Vagina (tissue), 2 donors: ENCODE results near the gene ARMC6. TPM values are rescaled to one million over a fixed set of nuclear protein-coding genes. Genes with fewer than 3 reads are reported as not detected.
"Not testable (repeated sequence)": the region's sequence is repeated elsewhere in the genome, so short reads cannot be mapped to it uniquely, and the experiment has no call there.

Experiments
- DNase-seq, 2 donors: peaks; one replicate each; pipeline ENCODE4 v3.0.0-alpha.2; 2017; ENCODE audit errors: extremely low spot score in 2 of 2
- H3K27ac ChIP-seq: fragments of 200-600 bp; sonication (generic); one replicate; pipeline ENCODE4 v1.5.1; 2019
- H3K27me3 ChIP-seq: fragments of 200-600 bp; sonication (generic); one replicate; pipeline ENCODE4 v1.5.1; 2019
- H3K36me3 ChIP-seq, 2 donors: fragments of 200-600 bp; sonication (generic); one replicate each; pipeline ENCODE4 v1.5.1; 2017 to 2019
- H3K4me1 ChIP-seq: fragments of 200-600 bp; sonication (generic); one replicate; pipeline ENCODE4 v1.5.1; 2019
- H3K4me3 ChIP-seq, 2 donors: fragments of 200-600 bp; sonication (generic); 1 replicate in 1 of 2; 2 replicates in 1 of 2; pipeline ENCODE4 v1.5.1; 2016 to 2019
- H3K9me3 ChIP-seq: fragments of 200-600 bp; sonication (generic); one replicate; pipeline ENCODE4 v1.5.1; 2019
- CTCF ChIP-seq, 3 experiments: fragments of 450-650 bp in 2 of 3; fragments of 200-600 bp in 1 of 3; sonication (generic) in 1 of 3; IDR thresholded peaks; one replicate each; pipeline ENCODE4 v1.5.1; 2017 to 2019; ENCODE audit warnings: antibody characterized with exemption in 3 of 3, mild to moderate bottlenecking in 2 of 3, moderate library complexity in 2 of 3
- POLR2A ChIP-seq, 2 donors: fragments of 450-650 bp; IDR thresholded peaks; one replicate each; pipeline ENCODE4 v1.6.1; 2017; ENCODE audit warnings: antibody characterized with exemption in 2 of 2, mild to moderate bottlenecking in 2 of 2, moderate library complexity in 2 of 2
- POLR2AphosphoS5 ChIP-seq, 2 donors: sonication (generic); formaldehyde crosslinking; IDR thresholded peaks; one replicate each; pipeline ENCODE4 v1.9.0; 2017; ENCODE audit warnings: antibody characterized with exemption in 2 of 2, mild to moderate bottlenecking in 2 of 2, low read depth in 1 of 2; ENCODE audit not compliant: insufficient read depth in 1 of 2
- intact Hi-C: fragments of 100-400 bp; cut with DNase I; formaldehyde crosslinking; loops from one replicate; pipeline ENCODE4 v1.15.1; 2023
- total RNA-seq: library from RNA; depleted of rRNA; stranded (reverse); fragments of >200 nt; gene quantifications from one replicate; pipeline ENCODE4 v1.2.3, GENCODE V29; 2016

The ARMC6 gene
- total RNA-seq, 1 donor from 2014 or later: 26.5 TPM

- intact Hi-C loops: no loop called here
- Histone ChIP-seq H3K27me3 (no peaks in the 10 kb centered on the region), H3K36me3 (peaks cover 0 to 63% of the 10 kb centered on the region in 2 donors), H3K4me1 (peaks cover 18% of the 10 kb centered on the region), H3K27ac (no peak overlapping the region), H3K9me3 (no peaks in the 10 kb centered on the region), H3K4me3 (no peak overlapping the region)
- TF ChIP-seq POLR2AphosphoS5 (IDR thresholded peaks at IDR 0.05; ENCODE audit: insufficient read depth in 1 of 2, low read depth in 1 of 2): no peak
- no peak for TF ChIP-seq CTCF (IDR thresholded peaks at IDR 0.05)
- DNase-seq: no peak
Observed at GRCh38 chr19:19021115-19021514, 12.3 kb upstream of the ARMC6 start.

GRCh38 chr19:19022380-19022961, 10.9 kb upstream of the ARMC6 start:
- intact Hi-C loops: no loop called here
- Histone ChIP-seq H3K27ac (no peak overlapping the region), H3K9me3 (no peaks in the 10 kb centered on the region), H3K4me3 (no peak overlapping the region), H3K27me3 (no peaks in the 10 kb centered on the region), H3K4me1 (peaks cover 31% of the 10 kb centered on the region), H3K36me3 (peaks cover 0 to 50% of the 10 kb centered on the region in 2 donors)
- DNase-seq: no peak
- no peak for TF ChIP-seq POLR2A (IDR thresholded peaks at IDR 0.05)
- no peak for TF ChIP-seq POLR2AphosphoS5 (IDR thresholded peaks at IDR 0.05; ENCODE audit: insufficient read depth in 1 of 2, low read depth in 1 of 2)
- no peak for TF ChIP-seq CTCF (IDR thresholded peaks at IDR 0.05)

GRCh38 chr19:19023376-19023775, 10.0 kb upstream of the ARMC6 start:
- H3K4me3 ChIP-seq, intact Hi-C loops, H3K27ac ChIP-seq, DNase-seq, H3K9me3 ChIP-seq, H3K27me3 ChIP-seq: not testable (repeated sequence)
- Histone ChIP-seq H3K36me3 (peaks cover 0 to 49% of the 10 kb centered on the region in 2 donors), H3K4me1 (peaks cover 31% of the 10 kb centered on the region)

- Histone ChIP-seq H3K36me3 (peaks cover 0 to 53% of the 10 kb centered on the region in 2 donors), H3K4me1 (peaks cover 34% of the 10 kb centered on the region)
Observed at GRCh38 chr19:19025861-19026260, 7.5 kb upstream of the ARMC6 start.

GRCh38 chr19:19026299-19026971, 7.0 kb upstream of the ARMC6 start:
- DNase-seq: no peak
- intact Hi-C loops: no loop called here
- Histone ChIP-seq H3K27me3 (no peaks in the 10 kb centered on the region), H3K27ac (peak overlapping the region; percentile 8), H3K4me1 (peaks cover 37% of the 10 kb centered on the region), H3K4me3 (no peak overlapping the region), H3K36me3 (peaks cover 0 to 53% of the 10 kb centered on the region in 2 donors), H3K9me3 (no peaks in the 10 kb centered on the region)
- TF ChIP-seq POLR2AphosphoS5 (IDR thresholded peaks at IDR 0.05; ENCODE audit: insufficient read depth in 1 of 2, low read depth in 1 of 2): peak in 1 of 2 donors; percentile 32
- no peak for TF ChIP-seq POLR2A (IDR thresholded peaks at IDR 0.05)
- TF ChIP-seq CTCF (IDR thresholded peaks at IDR 0.05): no peak

More at GRCh38 chr19:19025861-19026260, 7.5 kb upstream of the ARMC6 start:
- no peak for DNase-seq
- Histone ChIP-seq H3K4me3 (no peak overlapping the region), H3K27ac (no peak overlapping the region), H3K9me3 (no peaks in the 10 kb centered on the region), H3K27me3 (no peaks in the 10 kb centered on the region)
- intact Hi-C loops: no loop called here
- no peak for TF ChIP-seq POLR2A (IDR thresholded peaks at IDR 0.05)
- no peak for TF ChIP-seq CTCF (IDR thresholded peaks at IDR 0.05)
- no peak for TF ChIP-seq POLR2AphosphoS5 (IDR thresholded peaks at IDR 0.05; ENCODE audit: insufficient read depth in 1 of 2, low read depth in 1 of 2)
